ENCODE data around the gene GRID1.

GRID1 gene

DNA sequence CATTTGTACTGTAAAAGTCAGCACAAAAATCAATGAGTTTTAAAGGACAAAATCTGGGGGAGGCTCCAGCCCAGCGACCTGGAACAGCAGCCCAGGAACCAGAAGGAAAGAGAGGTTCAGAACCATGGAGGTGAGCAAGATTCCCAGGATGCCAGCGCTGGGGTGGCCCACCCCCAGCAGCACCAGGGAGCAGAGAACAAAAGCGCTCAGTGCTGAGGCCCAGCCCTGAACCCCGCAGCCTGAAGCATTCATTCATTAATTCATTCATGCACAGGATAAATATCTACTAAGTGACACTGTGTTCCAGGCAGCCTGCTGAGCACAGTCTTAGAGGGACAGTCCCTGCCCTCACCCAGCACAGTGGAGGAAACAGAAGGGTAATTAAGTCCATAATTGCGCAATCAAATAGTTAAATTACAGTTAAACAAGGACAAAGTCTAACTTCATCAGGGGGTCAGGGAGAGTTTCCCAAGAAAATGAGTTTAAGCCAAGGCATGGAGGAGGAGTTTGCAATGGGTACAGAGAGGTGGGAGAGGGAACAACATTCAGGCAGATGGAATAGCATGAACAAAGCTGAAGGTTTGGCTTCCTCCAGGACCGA, 202.3 kb downstream of the GRID1 start:
- DNase-seq: no peak

GRCh38 chr10:86163522-86164173, 202.9 kb downstream of the GRID1 start:
- DNase-seq: no peak

GRCh38 chr10:86162696-86163400, 203.7 kb downstream of the GRID1 start:
- DNase-seq: no peak

DNA sequence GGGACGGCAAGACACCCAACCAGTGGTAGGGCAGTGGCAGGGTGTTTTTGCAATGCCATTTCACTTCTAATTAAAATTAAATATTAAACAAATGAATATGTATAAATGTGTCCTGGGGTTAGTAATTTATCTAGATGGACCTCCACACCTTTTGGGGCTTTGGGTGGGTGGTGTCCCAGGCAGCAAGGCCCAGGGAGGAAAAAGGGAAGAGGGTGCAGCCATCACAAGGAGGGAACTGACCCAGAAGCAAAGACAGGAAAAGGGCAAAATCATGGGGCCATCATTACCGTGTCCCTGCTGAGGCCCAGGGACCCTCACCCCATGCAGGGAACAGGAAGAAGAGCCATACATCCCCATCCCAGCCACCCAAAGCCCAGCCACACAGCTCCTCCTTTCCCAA, 204.6 kb downstream of the GRID1 start:
- DNase-seq: no peak

DNA sequence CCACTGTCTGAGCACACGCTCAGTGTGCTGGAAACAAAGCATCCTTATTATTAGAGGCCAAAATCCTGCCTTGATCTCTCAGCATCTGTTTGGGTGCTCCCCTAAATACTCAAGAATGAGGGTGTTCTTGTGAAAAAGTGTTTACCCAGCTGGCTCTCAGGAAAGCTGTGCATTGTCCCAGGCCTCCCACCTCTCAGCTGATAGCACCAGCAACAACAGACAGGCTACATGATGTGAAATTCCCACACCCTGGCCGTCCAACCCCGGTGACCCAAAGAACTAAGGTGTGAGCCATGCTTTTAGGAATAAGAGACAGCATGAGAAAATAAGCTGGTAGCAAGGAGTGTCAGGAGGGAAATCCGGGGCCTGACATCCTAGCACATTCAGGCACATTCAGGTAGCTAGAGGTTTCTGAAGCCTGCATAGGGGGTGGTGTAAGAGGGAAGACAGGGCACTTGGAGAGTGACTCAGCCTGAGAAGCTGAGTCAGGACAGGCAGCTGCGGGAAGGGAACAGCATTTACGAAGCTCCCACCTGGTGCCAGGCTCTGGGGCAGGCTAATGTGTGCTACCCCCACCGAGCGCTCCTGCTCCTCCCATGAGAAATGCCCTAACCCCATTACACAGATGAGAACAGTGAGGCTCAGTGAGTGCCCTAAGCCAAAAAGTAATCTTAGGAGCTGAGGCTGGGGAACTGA, 205.6 kb downstream of the GRID1 start:
- no peak for DNase-seq

DNA sequence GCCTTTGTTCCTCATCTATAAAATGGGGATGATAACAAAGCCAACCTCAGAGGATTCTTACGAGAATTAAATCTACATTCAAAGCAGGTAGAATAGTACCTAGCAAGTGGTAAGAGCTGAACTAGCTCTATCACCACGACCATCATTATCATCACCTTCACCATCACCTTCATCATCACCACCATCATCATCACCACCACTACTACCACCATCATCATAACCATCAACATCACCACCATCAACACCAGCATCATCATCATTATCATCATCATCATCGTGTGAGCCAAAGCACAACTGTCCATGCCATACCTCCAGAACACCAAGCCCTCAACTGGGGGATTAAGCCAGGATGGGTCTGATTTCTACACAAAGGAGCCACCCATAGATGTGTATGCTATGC, 206.8 kb downstream of the GRID1 start:
- no peak for DNase-seq

GRCh38 chr10:86155054-86155921, 211.3 kb downstream of the GRID1 start:
- no peak for DNase-seq

DNA sequence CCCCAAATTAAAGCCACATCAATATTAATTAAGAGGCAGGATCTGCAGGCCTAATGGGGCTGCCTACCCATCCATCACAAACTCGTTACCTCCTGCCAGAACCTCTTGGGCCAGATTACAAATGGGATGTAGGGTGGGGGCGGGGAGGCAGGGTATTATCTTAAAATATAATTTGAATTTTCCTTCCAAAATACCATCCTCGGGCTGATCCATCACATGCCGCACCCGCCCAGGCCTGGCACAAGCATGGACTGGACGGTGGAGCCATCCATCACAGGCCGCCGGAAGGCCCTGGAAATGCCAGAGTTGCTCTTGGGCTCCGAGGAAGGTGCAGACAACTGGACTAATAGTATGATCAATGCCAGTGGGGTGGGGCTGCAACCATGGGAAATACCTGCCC, 212.8 kb downstream of the GRID1 start:
- no peak for DNase-seq

GRCh38 chr10:86152911-86153310, 213.7 kb downstream of the GRID1 start:
- no peak for DNase-seq

- DNase-seq: no peak
Observed at GRCh38 chr10:86152354-86152753, 214.2 kb downstream of the GRID1 start.

GRCh38 chr10:86151613-86152012, 215.0 kb downstream of the GRID1 start:
- DNase-seq: no peak

GRCh38 chr10:86149257-86149656, 217.3 kb downstream of the GRID1 start:
- no peak for DNase-seq

DNA sequence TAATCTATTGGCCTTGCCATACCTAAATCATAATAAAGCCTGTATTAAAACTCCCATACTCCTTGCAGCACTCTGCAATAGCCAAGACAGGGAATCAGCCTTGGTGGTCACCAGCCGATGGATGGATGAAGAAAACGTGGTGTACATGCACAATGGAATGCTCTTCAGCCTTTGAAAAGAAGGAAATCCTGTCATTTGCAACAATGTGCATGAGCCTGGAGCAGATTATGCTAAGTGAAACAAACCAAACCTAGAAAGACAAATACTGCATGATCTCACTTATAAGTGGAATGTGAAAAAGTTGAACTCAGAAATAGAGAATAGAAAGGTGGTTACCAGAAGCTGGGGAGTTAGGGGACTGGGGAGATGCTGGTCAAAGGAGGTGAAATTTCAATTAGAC, 218.5 kb downstream of the GRID1 start:
- no peak for DNase-seq

GRCh38 chr10:86144301-86144700, 222.3 kb downstream of the GRID1 start:
- DNase-seq: no peak

- no peak for DNase-seq
Observed at GRCh38 chr10:86141896-86142295, 224.7 kb downstream of the GRID1 start.

GRCh38 chr10:86139066-86139657, 227.4 kb downstream of the GRID1 start:
- peak; percentile 18 to 38 (median 31) for DNase-seq

DNA sequence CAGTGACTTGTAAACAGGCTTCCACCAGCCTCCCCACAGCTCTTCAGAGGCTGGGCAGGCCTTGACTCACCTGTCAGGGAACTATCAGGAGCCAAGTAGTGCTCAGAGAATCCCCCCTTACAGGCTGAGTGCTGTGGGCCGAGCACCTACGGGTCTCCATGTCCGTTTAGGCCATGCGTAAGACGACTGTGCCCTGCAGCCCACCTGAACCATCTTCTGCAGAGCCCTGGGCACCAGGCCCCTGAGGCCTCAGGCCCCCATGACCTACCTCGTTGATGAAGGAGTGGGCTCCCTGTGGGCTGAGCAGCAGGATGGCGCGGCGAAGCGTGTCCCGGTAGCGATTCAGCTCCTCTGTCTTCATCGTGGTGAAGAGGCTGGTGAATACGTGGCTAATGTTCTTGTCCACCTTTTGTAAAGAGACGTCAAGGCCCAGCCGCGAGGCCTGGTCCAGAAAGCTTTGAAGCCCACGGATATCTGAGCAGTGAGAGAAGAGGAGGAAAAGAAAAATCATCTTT, 228.0 kb downstream of the GRID1 start:
- no peak for DNase-seq

GRCh38 chr10:86137561-86137960, 229.0 kb downstream of the GRID1 start:
- DNase-seq: no peak

DNA sequence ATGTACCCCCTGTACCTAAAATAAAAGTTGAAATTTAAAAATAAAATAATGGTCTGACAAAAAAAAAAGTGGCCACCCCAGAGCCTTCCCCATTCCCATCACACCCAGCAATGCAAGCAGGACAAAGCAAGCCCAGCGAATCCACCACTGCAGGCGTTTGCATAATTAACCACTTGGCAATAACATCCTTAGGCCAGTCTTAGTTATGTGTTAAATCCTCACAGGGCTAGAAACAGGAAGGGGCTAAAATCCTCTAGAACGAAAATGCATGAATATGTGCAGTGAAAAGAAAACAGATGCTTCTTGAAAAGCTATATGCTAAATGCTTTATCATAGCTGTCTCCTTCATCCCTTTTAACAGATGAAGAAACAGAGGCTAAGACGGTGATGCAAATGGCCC, 229.7 kb downstream of the GRID1 start:
- no peak for DNase-seq

- no peak for DNase-seq
Observed at GRCh38 chr10:86135191-86135590, 231.4 kb downstream of the GRID1 start.

GRCh38 chr10:86130737-86131475, 235.7 kb downstream of the GRID1 start:
- no peak for DNase-seq

Data from suppressor macrophage (primary cell).